Measurements from ENCODE around the gene FRMD4A.

FRMD4A gene

GRCh38 chr10:13629116-13629515, 701.6 kb downstream of the FRMD4A start:
- ATAC-seq: no peak

DNA sequence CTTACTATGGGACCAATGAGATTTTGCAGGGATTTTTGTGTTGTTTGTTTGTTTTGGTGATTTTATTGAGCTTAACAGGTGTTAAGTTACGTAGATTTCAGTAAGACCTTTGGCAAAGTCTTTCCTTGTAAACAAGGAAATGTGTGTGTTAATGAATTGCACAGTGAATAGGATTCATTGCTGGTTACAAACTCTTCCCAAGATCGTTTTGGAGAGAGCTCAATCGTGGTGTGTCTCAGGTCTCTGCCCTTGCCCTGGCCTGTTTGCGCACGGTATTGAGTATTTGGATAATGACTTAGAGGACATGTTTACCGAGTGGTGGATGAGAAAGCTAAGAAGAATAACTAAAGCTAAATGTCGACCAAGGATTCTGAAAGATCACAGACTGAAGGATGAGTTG, 702.1 kb downstream of the FRMD4A start:
- ATAC-seq: no peak

- ATAC-seq: no peak
These were observed 703.0 kb downstream of the FRMD4A start for GRCh38 chr10:13627459-13628310.

- ATAC-seq: no peak
These were observed 706.1 kb downstream of the FRMD4A start for GRCh38 chr10:13624630-13625029.

- no peak for ATAC-seq
These were observed 708.8 kb downstream of the FRMD4A start for GRCh38 chr10:13621931-13622330.

- no peak for ATAC-seq
These were observed 713.6 kb downstream of the FRMD4A start for GRCh38 chr10:13617116-13617515.

GRCh38 chr10:13615650-13616300, 714.9 kb downstream of the FRMD4A start:
- ATAC-seq: no peak

GRCh38 chr10:13614530-13615332, 716.0 kb downstream of the FRMD4A start:
- ATAC-seq: no peak

GRCh38 chr10:13613519-13613918, 717.2 kb downstream of the FRMD4A start:
- ATAC-seq: no peak

DNA sequence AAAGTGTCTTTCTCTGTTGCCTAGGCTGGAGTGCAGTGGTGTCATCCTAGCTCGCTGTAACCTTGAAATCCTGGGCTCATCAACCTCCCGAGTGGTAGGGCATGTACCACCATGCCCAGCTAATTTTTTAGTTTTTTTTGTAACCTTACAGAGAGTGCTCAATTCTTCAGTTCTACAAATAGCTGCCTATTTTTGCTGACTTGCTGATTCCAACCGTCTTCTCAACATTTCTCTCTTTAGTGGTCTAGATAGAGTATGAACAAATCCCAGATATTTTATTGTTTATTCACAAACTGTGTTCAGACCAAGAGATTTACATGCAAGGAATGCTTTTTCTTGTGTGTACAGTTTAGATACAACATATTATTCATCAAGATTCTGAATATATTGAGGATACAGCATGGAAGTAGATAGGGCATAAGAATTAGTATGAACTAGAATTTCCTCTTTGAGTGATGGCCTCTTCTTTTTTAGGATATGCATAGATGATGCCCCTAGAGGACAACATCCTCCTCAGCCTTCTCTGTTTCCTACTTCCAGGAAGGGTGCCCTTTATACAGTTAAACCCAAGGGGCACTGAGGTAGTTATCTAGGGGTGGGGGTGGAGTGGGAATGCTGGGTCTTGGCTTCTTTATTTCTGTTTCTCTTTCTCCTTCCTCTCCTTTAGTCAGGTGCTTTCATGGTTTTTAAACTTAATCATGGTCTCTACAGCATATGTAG, 717.9 kb downstream of the FRMD4A start:
- ATAC-seq: no peak

DNA sequence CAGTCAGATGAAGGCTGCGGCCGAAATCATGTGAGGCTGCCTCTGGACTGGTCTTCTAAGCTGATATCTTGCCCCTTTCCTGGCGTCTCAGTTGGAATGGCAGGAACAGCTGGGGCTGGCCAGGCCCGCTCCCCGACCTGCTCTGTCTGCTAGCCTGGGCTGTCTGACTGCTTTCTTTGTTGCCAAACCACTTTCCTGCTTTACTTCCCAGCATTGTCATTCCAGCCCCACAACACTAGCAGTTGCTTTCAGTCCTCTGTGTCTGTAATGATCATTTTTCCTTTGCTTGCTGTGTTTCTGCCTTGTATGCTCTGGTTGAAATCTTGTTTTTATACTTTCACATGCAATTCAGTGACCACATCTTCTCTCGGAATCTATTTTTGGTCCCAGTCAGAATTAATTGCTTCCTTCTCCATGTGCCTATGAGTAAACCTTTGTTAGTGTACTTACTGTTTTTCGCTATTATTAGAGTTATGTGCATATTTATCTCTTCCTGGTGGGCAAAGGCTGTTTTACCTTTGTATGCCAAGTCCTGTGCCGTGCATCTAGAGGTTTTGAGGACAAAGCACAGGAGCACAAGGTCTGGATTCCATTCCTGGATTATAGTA, 722.4 kb downstream of the FRMD4A start:
- ATAC-seq: no peak

DNA sequence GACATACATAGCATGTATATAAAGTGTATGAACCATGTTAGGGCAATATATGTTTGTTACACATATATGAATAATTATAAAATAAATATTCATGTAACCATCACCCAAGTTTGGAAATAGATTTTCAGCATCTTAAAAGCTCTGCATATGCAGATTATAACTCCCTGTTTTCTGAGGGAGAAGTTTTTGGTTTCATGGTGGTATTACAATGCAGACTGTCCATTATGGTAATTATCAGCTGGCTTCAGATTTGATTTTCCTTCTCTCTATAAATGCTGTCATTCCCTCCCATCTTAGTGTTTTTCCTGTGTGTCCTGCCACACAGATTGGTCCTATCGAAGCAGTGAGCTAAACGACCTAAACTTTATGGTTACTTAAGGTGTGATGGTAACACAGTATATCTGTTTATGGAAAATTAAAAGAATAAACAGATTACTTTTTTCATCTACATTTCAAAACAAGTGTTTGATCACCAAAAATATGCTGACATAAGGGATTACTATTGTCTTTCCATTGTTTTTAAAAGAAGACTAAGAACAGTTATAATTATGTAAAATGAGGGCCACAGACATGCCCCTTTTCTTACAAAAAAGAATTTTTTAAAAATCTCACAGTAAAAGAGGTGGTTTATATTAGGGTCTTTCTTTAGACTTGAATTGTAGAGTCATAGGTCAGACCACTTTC, 726.2 kb downstream of the FRMD4A start:
- ATAC-seq: no peak

DNA sequence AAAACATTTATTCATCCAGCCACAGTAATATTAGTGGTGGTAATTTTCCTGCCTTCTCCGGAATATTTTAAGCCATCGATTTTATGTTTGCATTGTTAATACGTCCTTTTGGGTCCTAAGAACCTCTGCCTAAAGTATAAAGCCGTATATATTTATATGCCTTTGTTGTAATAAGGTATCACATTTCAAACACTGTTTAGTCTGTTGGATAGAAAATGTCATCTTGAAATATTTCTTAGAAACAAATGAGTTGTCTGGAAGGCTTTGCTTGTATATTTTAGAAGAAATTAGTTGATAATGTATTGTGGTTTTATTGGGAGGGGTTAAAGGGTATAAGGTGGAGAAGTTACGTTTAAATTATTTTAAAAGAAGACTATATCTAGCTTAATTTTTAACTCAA, 732.8 kb downstream of the FRMD4A start:
- ATAC-seq: no peak

DNA sequence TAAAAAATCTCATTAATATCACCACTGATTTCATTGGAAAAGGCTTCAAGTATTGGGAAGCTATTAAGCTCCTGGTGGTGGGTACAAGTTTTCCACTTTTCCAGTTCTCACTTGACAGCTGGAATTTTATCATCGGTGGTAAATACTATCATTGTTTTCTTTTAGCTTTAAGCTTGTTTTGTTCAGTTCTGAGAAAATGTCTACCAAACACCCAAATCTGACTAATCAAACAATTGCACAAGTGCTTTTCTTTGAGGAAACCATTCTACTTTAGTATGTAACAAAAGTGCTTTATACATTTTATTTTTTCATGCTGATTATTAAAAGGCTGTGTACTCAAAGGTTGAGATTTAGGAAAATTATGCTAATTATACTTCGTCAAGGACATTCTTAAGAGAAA, 736.1 kb downstream of the FRMD4A start:
- ATAC-seq: no peak
